Endothelial cell of umbilical vein (primary cell): ENCODE results near the gene CHST12.

Experiments
- CTCF ChIP-seq, 2 donors: IDR thresholded peaks; 1 replicate in 1 of 2; 2 replicates in 1 of 2; pipeline ENCODE4 v1.5.1; 2011; ENCODE audit warnings: low read length in 2 of 2, mild to moderate bottlenecking in 2 of 2, moderate library complexity in 2 of 2, control low read depth in 1 of 2, inconsistent platforms in 1 of 2, low read depth in 1 of 2; ENCODE audit not compliant: insufficient read depth in 1 of 2; ENCODE audit errors: extremely low read depth in 1 of 2
- EZH2 ChIP-seq: IDR thresholded peaks from 2 replicates; pipeline ENCODE4 v1.6.1; 2012; ENCODE audit warnings: borderline replicate concordance, low read depth, mild to moderate bottlenecking, moderate library complexity, low read length, inconsistent platforms; ENCODE audit not compliant: severe bottlenecking

GRCh38 chr7:2358968-2359527 is 44.4 kb upstream of the CHST12 start:
- TF ChIP-seq CTCF (IDR thresholded peaks at IDR 0.05; ENCODE audit: extremely low read depth in 1 of 2, insufficient read depth in 1 of 2, low read depth in 1 of 2, low read length in 2 of 2) (no peak), EZH2 (no peak)
